Stimulated activated CD4-positive, alpha-beta T cell treated with anti-CD3 and anti-CD28 coated beads, Interleukin-1b, Interleukin-23, amount 100 ng/mL, for 24 hours (primary cell): ENCODE data around the gene KLHL21.

ENCODE experiments used
- DNase-seq, 4 experiments: peaks; one replicate each; pipeline ENCODE4 v3.0.0-alpha.2; 2020; ENCODE audit warnings: low read depth in 4 of 4, low spot score in 1 of 4

The KLHL21 gene

GRCh38 chr1:6554907-6555778, 47.5 kb downstream of the KLHL21 start, which contains the start of gene TAS1R1:
TSS of gene TAS1R1 (plus strand) at chr1:6555307. CDS start at chr1:6555374, 67 bp downstream.
- DNase-seq = no peak

- DNase-seq = peak; percentile 83 to 92 (median 91)
Measured at GRCh38 chr1:6554031-6554906, 48.4 kb downstream of the KLHL21 start, which contains the start of gene NOL9. TSS of gene NOL9 (minus strand) at chr1:6554513. CDS start at chr1:6554502, 11 bp downstream.

GRCh38 chr1:6547301-6547700, 55.4 kb downstream of the KLHL21 start:
- DNase-seq = no peak

GRCh38 chr1:6546326-6546725, 56.3 kb downstream of the KLHL21 start:
- DNase-seq = no peak

- no peak for DNase-seq
Measured at GRCh38 chr1:6545276-6546112, 57.2 kb downstream of the KLHL21 start.

- no peak for DNase-seq
Measured at GRCh38 chr1:6544831-6545230, 57.8 kb downstream of the KLHL21 start.
